T47D (cell line): ENCODE measurements around the gene SRGAP2C.
A peak's percentile ranks its signal among the peaks of the same experiment; 100 is the strongest.
"Not testable (repeated sequence)": the region's sequence is repeated elsewhere in the genome, so short reads cannot be mapped to it uniquely, and the experiment has no call there.

ENCODE experiments used
- DNase-seq, 2 experiments: peaks; one replicate each; pipeline versions ENCODE4 v3.0.0 to v3.0.0-alpha.2; 2011 to 2012; ENCODE audit warnings: low read depth in 1 of 2, low spot score in 1 of 2
- in situ Hi-C: cut with HindIII; loops from 2 replicates; pipeline ENCODE4 v1.10.0; 2016; ENCODE audit warnings: low sequenced_read_pairs, low pct_unique_long_range_greater_than_20kb

Gene SRGAP2C

GRCh38 chr1:121178197-121178596 is 6.6 kb upstream of the SRGAP2C start:
- DNase-seq, in situ Hi-C loops: not testable (repeated sequence)

DNA sequence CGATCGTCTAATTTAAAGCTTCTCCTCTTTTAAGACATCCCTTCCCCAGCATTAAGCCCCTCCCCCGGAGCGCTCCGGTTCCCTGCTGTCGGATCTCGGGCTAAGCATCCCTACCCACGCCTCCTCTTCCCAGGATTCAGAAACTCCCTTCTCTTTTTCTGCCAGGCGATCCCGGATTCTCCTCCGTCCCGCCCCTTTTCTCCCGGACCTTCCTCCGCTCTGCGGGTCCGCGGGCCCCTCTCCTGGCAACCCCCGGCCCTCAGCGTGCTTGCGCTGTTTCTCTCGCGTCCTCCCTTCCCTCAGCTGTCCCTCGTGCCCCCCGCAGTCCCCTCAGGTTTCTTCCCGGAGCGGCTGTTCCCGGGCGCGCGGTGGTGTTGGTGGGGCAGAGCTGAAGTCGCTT is 908 bp upstream of the SRGAP2C start:
- in situ Hi-C loops, result not testable (repeated sequence)
- peak in 1 of 2 experiments; percentile 8 for DNase-seq

- in situ Hi-C loops, DNase-seq: not testable (repeated sequence)
Measured at GRCh38 chr1:121185140-121185708, 449 bp downstream of the SRGAP2C start.

GRCh38 chr1:121186191-121186590 is 1.4 kb downstream of the SRGAP2C start:
- DNase-seq, in situ Hi-C loops: not testable (repeated sequence)

DNA sequence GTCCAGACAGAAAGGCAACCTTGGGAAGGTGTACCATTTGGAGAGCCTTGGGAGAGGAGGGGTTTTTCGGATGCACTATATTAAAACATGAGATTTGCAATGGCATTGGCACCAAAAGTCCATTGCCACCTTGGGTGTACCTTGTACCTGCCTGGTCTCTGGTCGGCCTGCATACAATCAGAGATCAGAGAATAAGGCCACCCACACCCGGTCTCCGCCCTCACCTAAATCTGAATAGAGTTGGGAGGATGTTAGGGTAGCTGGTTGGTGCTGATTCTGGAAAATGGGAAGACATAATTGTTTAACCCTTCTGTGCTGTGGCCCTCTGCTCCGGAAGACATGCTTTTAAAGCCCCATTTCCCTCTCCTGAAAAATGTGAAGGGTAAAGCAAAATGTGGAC is 3.1 kb downstream of the SRGAP2C start:
- in situ Hi-C loops, DNase-seq: not testable (repeated sequence)

DNA sequence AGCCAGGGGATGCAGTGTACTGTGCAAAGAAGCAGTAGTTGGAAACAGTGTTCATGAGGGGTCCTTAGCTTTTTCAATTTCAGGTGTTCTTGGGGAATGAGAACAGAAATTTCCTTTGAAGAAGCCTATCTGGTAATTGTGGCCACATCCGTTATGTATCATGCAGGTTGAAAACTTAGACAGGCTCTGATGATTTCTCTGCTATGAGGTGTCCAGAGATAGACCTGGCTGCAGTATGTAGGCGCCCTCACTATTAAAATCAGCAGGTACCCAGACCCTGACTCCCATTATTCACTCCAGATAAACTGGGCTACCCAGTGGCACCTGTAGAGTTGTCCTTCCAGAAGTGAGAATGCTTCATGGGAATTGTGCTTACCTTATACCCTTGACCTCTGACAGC is 7.7 kb downstream of the SRGAP2C start:
- in situ Hi-C loops, DNase-seq: not testable (repeated sequence)

- DNase-seq, in situ Hi-C loops: not testable (repeated sequence)
Measured at GRCh38 chr1:121197095-121197882, 12.5 kb downstream of the SRGAP2C start.

GRCh38 chr1:121199763-121200162 is 15.0 kb downstream of the SRGAP2C start:
- DNase-seq, in situ Hi-C loops: not testable (repeated sequence)

- in situ Hi-C loops, DNase-seq: not testable (repeated sequence)
Measured at GRCh38 chr1:121200232-121200631, 15.5 kb downstream of the SRGAP2C start.

DNA sequence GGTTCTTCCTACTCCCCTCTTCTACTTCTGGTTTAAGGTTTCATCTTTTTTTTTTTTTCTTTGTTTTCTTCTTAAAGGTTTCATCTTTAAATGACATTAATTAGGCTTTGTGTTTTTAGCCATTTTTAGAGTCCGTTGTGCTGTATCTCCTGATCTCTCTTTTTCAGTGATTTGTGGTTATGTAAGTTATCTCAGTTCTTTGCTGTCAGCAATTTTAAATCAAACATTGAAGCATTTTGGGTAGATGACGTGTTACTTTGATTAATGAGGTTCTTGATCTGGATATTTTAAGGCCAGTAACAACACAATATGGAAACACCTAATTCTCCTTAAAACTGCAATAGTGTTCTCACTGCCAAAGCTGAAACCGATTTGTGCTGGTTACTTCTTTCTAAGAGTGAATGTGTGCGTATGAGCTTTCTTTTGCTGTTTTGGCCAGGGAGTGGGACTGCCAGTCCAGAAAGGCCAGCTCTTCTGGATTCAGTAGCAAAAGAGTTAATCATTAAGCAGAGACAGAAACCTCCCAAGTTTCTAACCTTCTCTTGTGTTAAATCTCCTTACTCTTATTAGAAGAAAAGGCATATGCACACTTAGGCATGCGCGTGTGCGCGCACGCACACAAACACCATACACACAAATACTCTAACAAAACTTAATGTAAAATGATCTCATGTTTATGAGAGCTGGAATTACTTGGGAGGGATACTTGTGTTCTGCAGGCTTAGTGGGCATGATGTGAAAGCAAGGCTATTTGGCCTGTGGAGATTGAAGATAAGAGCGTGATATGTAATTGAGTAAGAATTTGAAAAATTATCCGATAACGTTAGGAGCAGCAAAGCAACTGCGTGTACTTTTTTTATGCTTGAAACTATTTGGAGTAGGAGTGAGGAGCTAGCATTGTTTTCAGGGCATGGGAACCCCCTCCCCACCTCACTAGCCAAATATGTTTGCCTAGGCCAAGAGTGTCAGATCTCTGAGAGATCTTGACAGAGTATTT is 16.5 kb downstream of the SRGAP2C start:
- in situ Hi-C loops, result not testable (repeated sequence)

DNA sequence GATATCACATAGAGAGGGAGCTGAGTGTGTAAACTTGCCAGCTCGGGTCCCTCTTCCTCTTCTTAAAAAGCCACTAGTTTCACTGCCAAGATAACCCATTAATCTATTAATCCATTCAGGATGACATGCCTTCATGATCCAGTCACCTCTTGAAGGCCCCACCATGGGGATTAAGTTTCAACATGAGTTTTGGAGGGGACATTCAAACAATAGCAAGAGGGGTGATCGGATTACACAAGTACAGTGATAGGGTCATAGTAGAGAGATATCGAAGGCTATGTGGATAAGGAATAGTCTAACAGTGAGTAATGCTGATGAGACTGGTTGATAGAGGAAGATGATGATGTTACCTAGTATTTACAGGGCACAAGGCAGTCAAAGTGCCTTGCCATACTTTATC is 18.2 kb downstream of the SRGAP2C start:
- DNase-seq, in situ Hi-C loops: not testable (repeated sequence)

More for the DNA sequence above, 16.5 kb downstream of the SRGAP2C start:
- DNase-seq, result not testable (repeated sequence)

DNA sequence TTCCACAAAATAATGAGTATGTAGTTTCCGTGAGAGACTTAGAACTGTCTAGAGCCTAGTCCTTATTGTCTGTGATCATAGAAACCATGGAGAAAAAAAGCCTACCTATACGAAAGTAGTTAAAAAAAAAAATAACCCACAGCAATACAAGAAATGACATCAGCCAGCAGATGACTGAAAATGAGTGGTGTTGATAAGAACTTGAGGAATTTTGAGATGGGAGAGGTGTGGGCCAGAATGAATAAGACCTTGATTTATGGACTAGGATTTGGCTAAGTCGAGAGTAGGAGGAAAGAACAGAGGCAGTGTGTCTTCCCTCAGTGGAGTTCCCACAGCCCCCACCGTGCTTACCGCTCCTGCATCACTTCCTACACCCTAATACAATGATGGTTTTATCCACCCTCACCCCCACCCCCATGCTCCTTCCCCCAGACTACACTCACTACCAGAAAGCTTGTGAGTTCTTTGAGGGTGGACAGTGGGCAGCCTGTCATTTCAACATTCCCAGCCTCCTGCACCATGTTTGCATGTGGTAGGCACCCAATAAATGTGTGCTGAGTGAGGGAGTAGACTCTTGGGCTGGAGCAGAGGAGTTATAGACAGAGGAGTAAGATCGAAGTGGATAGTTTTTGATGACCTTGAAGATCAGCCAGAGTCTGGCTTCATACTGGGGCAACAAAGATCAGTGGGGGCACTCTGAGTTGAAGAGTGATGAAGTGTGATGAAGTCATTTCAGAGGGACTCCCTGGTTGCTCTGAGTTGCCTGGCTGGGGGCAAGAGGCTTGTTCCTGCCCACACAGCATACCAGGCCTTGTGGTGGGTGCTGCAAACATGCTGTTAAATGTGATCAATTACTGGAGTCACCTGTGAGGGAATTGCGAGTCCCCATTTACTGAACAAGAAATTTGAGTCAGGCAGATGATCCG is 21.3 kb downstream of the SRGAP2C start:
- in situ Hi-C loops, DNase-seq: not testable (repeated sequence)

DNA sequence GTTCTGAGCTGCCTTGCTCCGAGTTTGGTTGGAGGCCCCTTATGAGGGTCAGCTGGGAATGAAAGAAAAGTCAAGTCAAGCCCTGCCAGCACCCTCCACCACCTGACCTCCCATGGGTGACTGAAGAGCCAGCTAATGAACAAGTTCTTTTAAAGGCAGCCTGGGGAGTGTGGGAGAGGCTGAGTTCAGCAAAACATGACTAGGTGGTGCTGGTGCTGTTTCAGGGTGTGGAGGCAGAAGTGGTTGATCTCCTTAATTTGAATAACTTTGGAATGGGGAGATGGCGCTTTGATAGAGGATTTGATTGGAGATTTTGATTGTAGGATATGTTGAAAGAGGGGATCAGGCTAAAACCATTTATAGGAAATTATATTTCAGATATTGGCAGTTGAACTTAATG is 22.6 kb downstream of the SRGAP2C start:
- DNase-seq, in situ Hi-C loops: not testable (repeated sequence)

- in situ Hi-C loops, DNase-seq: not testable (repeated sequence)
Measured at GRCh38 chr1:121208375-121208774, 23.6 kb downstream of the SRGAP2C start.

DNA sequence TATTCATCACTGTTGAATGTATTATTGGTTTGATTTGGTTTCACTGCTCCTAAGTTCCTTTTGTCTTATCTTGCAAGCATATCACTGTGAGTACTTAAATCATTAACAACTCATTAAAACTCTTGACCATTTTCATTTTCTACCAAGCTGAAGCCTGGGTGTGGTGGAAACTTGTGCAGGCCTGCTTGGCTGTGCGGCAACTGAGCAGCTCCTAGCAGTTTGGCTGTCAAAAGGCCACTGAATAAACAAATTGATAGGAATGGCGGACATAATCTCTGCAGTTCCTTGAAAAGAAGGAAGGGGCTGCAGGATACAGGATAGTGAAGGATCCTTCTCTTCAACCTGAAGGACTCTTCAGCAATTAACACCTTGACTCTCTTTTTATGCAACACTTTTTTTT is 26.0 kb downstream of the SRGAP2C start:
- DNase-seq, in situ Hi-C loops: not testable (repeated sequence)

GRCh38 chr1:121213491-121213890 is 28.7 kb downstream of the SRGAP2C start:
- DNase-seq, in situ Hi-C loops: not testable (repeated sequence)

- in situ Hi-C loops, DNase-seq: not testable (repeated sequence)
Measured at GRCh38 chr1:121214544-121215156, 29.9 kb downstream of the SRGAP2C start.
